ENCODE measurements around the gene SH3RF3. TPM values are rescaled to one million over a fixed set of nuclear protein-coding genes. Genes with fewer than 3 reads are reported as not detected.

Gene SH3RF3
- total RNA-seq, 1 experiment from 2014 or later: 4.9 TPM

GRCh38 chr2:109174214-109174613, 45.2 kb downstream of the SH3RF3 start:
- in situ Hi-C loops (cut with HindIII; ENCODE audit: low pct_unique_long_range_greater_than_20kb, low sequenced_read_pairs) (no loop called here), intact Hi-C loops (cut with micrococcal nuclease; ENCODE audit: unreplicated experiment) (no loop called here)
- DNase-seq (ENCODE audit: low read depth, low spot score) (no peak), ATAC-seq (no peak)
- peaks cover 10% of the 10 kb centered on the region for H3K4me1 ChIP-seq (ENCODE audit: control insufficient read depth, insufficient read depth, low read length)
- TF ChIP-seq REST (IDR thresholded peaks at IDR 0.05; ENCODE audit: insufficient read depth in 1 of 2, low read depth in 2 of 2, low read length in 1 of 2) (no peak), TCF7L2 (IDR thresholded peaks at IDR 0.05; ENCODE audit: low read depth, low read length) (no peak), SIN3A (IDR thresholded peaks at IDR 0.05; ENCODE audit: borderline replicate concordance, insufficient read depth, low read depth, low read length) (no peak), CTCF (IDR thresholded peaks at IDR 0.05) (no peak), POLR2AphosphoS5 (IDR thresholded peaks at IDR 0.05; ENCODE audit: low read depth, low read length) (no peak)
- ChIA-PET CTCF (no interaction called here), POLR2A (no interaction called here)
- no peaks in the 10 kb centered on the region for H3K36me3 ChIP-seq (ENCODE audit: control insufficient read depth, insufficient read depth, low read length)
- no peaks in the 10 kb centered on the region for H3K27me3 ChIP-seq (ENCODE audit: control insufficient read depth, insufficient read depth, low read length)
- no peak overlapping the region for H3K27ac ChIP-seq (ENCODE audit: low read length)
- H3K4me3 ChIP-seq (ENCODE audit: low read depth in 2 of 2, low read length in 2 of 2): no peak overlapping the region
- peaks cover 5% of the 10 kb centered on the region; the same call in 1 of the 2 replicates for H3K9me3 ChIP-seq (ENCODE audit: control insufficient read depth, insufficient read depth, low read depth, low read length)
- BruUV-seq (replicated peaks): no TSS peak

GRCh38 chr2:109174626-109175349, 45.8 kb downstream of the SH3RF3 start:
- in situ Hi-C loops (cut with HindIII; ENCODE audit: low pct_unique_long_range_greater_than_20kb, low sequenced_read_pairs) (no loop called here), intact Hi-C loops (cut with micrococcal nuclease; ENCODE audit: unreplicated experiment) (no loop called here)
- Histone ChIP-seq H3K36me3 (ENCODE audit: control insufficient read depth, insufficient read depth, low read length) (no peaks in the 10 kb centered on the region), H3K27me3 (ENCODE audit: control insufficient read depth, insufficient read depth, low read length) (no peaks in the 10 kb centered on the region), H3K27ac (ENCODE audit: low read length) (no peak overlapping the region), H3K4me1 (ENCODE audit: control insufficient read depth, insufficient read depth, low read length) (peaks cover 10% of the 10 kb centered on the region), H3K9me3 (ENCODE audit: control insufficient read depth, insufficient read depth, low read depth, low read length) (peaks cover 10% of the 10 kb centered on the region; the same call in 1 of the 2 replicates), H3K4me3 (ENCODE audit: low read depth in 2 of 2, low read length in 2 of 2) (no peak overlapping the region)
- no peak for TF ChIP-seq REST (IDR thresholded peaks at IDR 0.05; ENCODE audit: insufficient read depth in 1 of 2, low read depth in 2 of 2, low read length in 1 of 2)
- no peak for TF ChIP-seq SIN3A (IDR thresholded peaks at IDR 0.05; ENCODE audit: borderline replicate concordance, insufficient read depth, low read depth, low read length)
- TF ChIP-seq TCF7L2 (IDR thresholded peaks at IDR 0.05; ENCODE audit: low read depth, low read length): no peak
- TF ChIP-seq POLR2AphosphoS5 (IDR thresholded peaks at IDR 0.05; ENCODE audit: low read depth, low read length): no peak
- TF ChIP-seq CTCF (IDR thresholded peaks at IDR 0.05): no peak
- no TSS peak for BruUV-seq (replicated peaks)
- ATAC-seq (no peak), DNase-seq (ENCODE audit: low read depth, low spot score) (no peak)
- ChIA-PET POLR2A (no interaction called here), CTCF (no interaction called here)

Data from Panc1 (cell line).